ENCODE data around the gene COL6A3.

COL6A3 gene

DNA sequence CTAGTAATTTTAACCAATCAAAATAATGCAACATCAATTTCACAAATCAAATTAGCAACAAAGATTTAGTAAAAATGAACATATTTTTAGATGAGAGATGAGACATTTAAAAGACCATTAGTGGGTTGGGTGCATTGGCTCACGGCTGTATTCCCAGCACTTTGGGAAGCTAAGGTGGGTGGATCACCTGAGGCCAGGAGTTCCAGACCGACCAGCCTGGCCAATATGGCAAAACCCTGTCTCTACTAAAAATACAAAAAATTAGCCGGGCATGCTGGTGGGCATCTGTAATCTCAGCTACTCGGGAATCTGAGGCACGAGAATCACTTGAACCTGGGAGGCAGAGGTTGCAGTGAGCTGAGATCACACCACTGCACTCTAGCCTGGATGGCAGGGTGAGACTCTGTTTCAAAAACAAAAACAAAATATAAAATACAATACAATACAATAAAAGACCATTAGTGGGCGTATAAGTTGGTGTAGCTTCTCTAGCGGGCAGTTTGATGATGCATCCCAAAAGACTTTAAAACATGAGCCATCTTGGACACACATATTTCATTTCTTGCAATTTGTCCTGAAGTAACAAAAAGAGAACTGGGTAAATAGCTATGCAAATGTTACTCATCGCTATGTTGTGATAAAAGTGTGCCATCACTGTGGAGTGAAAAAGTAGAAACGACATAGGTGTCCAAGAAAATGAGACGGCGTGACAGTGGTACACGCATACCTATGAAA, 101.8 kb downstream of the COL6A3 start:
- no peak overlapping the region for H3K9ac ChIP-seq (ENCODE audit: low read depth, low read length, poor library complexity, severe bottlenecking)
- H2AFZ ChIP-seq (ENCODE audit: low read length): no peak overlapping the region
- H3K4me1 ChIP-seq (ENCODE audit: insufficient read depth, low read length, poor library complexity, severe bottlenecking): no peaks in the 10 kb centered on the region
- H3K9me3 ChIP-seq (ENCODE audit: insufficient read depth, low read depth, low read length): no peaks in the 10 kb centered on the region
- no peaks in the 10 kb centered on the region for H3K36me3 ChIP-seq (ENCODE audit: insufficient read depth, low read length)
- H3K79me2 ChIP-seq (ENCODE audit: insufficient read depth, low read length): no peaks in the 10 kb centered on the region
- H4K20me1 ChIP-seq (ENCODE audit: insufficient read depth, low read length, poor library complexity, severe bottlenecking): no peaks in the 10 kb centered on the region
- no peak for TF ChIP-seq EZH2phosphoT487 (IDR thresholded peaks at IDR 0.05; ENCODE audit: borderline replicate concordance)
- H3K27me3 ChIP-seq (ENCODE audit: insufficient read depth, low read length, poor library complexity, severe bottlenecking): no peaks in the 10 kb centered on the region
- no peak overlapping the region for H3K4me3 ChIP-seq (ENCODE audit: low read length, poor library complexity, severe bottlenecking)
- no peaks in the 10 kb centered on the region for H3F3A ChIP-seq (ENCODE audit: low read depth)
- no peaks in the 10 kb centered on the region for H3K9me2 ChIP-seq (replicated peaks; ENCODE audit: low read depth, low read length)
- H3K4me2 ChIP-seq (ENCODE audit: low read depth, low read length, poor library complexity, severe bottlenecking): no peak overlapping the region

DNA sequence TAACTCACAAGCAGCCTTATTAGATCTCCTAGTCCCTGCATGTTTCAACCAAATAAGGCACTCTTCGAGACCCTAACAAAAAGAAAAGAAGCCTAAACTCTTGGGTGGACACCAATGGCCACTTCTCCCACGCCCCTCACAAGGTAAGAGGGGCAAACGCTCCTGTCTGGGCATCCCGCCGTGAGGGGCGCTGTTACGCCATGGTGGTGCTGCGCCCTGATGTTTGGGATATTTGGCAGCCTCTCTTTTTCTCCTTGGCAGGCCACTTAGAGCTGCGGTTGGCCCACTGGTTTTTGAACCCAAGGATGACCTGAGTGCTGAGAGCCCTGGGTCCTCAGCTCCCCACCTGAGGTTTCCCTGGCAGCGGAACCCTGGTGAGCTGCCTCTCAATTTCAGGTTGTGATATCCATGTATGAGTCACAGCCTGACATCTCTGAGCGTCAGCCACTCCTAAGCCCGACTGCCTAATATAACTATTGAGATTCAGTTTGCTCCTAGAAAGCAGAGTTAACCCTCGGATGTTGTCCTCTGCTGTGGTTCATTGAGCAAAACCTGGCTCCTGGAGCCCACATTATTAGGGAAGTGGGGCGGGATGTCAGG, 103.3 kb downstream of the COL6A3 start:
- Histone ChIP-seq H3K9ac (ENCODE audit: low read depth, low read length, poor library complexity, severe bottlenecking) (no peak overlapping the region), H3K36me3 (ENCODE audit: insufficient read depth, low read length) (no peaks in the 10 kb centered on the region), H3K9me3 (ENCODE audit: insufficient read depth, low read depth, low read length) (no peaks in the 10 kb centered on the region), H3F3A (ENCODE audit: low read depth) (no peaks in the 10 kb centered on the region), H2AFZ (ENCODE audit: low read length) (no peak overlapping the region), H3K4me3 (ENCODE audit: low read length, poor library complexity, severe bottlenecking) (no peak overlapping the region), H3K27me3 (ENCODE audit: insufficient read depth, low read length, poor library complexity, severe bottlenecking) (no peaks in the 10 kb centered on the region), H3K9me2 (replicated peaks; ENCODE audit: low read depth, low read length) (no peaks in the 10 kb centered on the region), H3K4me1 (ENCODE audit: insufficient read depth, low read length, poor library complexity, severe bottlenecking) (no peaks in the 10 kb centered on the region), H4K20me1 (ENCODE audit: insufficient read depth, low read length, poor library complexity, severe bottlenecking) (no peaks in the 10 kb centered on the region), H3K4me2 (ENCODE audit: low read depth, low read length, poor library complexity, severe bottlenecking) (no peak overlapping the region), H3K79me2 (ENCODE audit: insufficient read depth, low read length) (no peaks in the 10 kb centered on the region)
- TF ChIP-seq, protein P1, sequence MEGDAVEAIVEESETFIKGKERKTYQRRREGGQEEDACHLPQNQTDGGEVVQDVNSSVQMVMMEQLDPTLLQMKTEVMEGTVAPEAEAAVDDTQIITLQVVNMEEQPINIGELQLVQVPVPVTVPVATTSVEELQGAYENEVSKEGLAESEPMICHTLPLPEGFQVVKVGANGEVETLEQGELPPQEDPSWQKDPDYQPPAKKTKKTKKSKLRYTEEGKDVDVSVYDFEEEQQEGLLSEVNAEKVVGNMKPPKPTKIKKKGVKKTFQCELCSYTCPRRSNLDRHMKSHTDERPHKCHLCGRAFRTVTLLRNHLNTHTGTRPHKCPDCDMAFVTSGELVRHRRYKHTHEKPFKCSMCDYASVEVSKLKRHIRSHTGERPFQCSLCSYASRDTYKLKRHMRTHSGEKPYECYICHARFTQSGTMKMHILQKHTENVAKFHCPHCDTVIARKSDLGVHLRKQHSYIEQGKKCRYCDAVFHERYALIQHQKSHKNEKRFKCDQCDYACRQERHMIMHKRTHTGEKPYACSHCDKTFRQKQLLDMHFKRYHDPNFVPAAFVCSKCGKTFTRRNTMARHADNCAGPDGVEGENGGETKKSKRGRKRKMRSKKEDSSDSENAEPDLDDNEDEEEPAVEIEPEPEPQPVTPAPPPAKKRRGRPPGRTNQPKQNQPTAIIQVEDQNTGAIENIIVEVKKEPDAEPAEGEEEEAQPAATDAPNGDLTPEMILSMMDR (conservative IDR thresholded peaks at IDR 0.05; ENCODE audit: low read length): no peak
- TF ChIP-seq EZH2phosphoT487 (IDR thresholded peaks at IDR 0.05; ENCODE audit: borderline replicate concordance): no peak

DNA sequence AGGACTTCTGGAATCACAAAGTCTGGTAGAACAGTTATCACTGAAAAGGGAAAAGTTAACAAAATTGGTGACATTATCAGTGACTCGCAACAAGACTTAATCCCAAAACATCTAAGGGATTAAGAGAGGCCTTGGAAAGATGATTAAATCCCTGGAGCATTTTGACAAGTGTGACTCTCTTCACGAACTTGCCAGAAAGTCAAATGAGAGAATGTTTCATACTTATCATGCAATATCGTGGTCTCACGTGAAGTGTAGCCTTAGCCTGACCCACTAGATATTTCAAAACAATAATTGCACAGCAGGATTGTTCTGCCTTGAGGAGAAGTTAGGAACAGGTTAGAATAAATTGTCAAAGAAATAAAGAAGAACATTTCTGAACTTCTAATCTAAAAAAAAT, 104.5 kb downstream of the COL6A3 start:
- Histone ChIP-seq H3K36me3 (ENCODE audit: insufficient read depth, low read length) (no peaks in the 10 kb centered on the region), H3F3A (ENCODE audit: low read depth) (no peaks in the 10 kb centered on the region), H3K27me3 (ENCODE audit: insufficient read depth, low read length, poor library complexity, severe bottlenecking) (no peaks in the 10 kb centered on the region), H3K9me3 (ENCODE audit: insufficient read depth, low read depth, low read length) (no peaks in the 10 kb centered on the region), H3K9ac (ENCODE audit: low read depth, low read length, poor library complexity, severe bottlenecking) (no peak overlapping the region), H2AFZ (ENCODE audit: low read length) (no peak overlapping the region), H3K4me1 (ENCODE audit: insufficient read depth, low read length, poor library complexity, severe bottlenecking) (no peaks in the 10 kb centered on the region), H3K4me2 (ENCODE audit: low read depth, low read length, poor library complexity, severe bottlenecking) (no peak overlapping the region), H3K4me3 (ENCODE audit: low read length, poor library complexity, severe bottlenecking) (no peak overlapping the region), H3K9me2 (replicated peaks; ENCODE audit: low read depth, low read length) (no peaks in the 10 kb centered on the region), H4K20me1 (ENCODE audit: insufficient read depth, low read length, poor library complexity, severe bottlenecking) (no peaks in the 10 kb centered on the region), H3K79me2 (ENCODE audit: insufficient read depth, low read length) (no peaks in the 10 kb centered on the region)
- TF ChIP-seq, protein P1 (conservative IDR thresholded peaks at IDR 0.05; ENCODE audit: low read length): no peak
- no peak for TF ChIP-seq EZH2phosphoT487 (IDR thresholded peaks at IDR 0.05; ENCODE audit: borderline replicate concordance)

Measured in Loucy (cell line).